Activated naive CD4-positive, alpha-beta T cell treated with anti-CD3 and anti-CD28 coated beads, Interleukin-2, amount 10 ng/mL, durations not matched to agents 7 days and 5 days (primary cell): Measurements from ENCODE around the gene ZNF768.
A peak's percentile ranks its signal among the peaks of the same experiment; 100 is the strongest.

Experiments
- CTCF ChIA-PET: fragments of 350-600 bp; sonication (Branson Sonifier 250); formaldehyde crosslinking; loops from one replicate; lab custom pipeline; 2021; ENCODE audit warnings: antibody characterized with exemption; lab: Charles Lee
- DNase-seq: peaks from one replicate; pipeline ENCODE4 v3.0.0-alpha.2; 2020
- H3K27ac Mint-ChIP-seq: one replicate; pipeline ENCODE4 v1.8.0; 2021; ENCODE audit warnings: mild to moderate bottlenecking, moderate library complexity, mixed read lengths
- H3K27me3 Mint-ChIP-seq: one replicate; pipeline ENCODE4 v1.8.0; 2021; ENCODE audit warnings: mild to moderate bottlenecking, mixed read lengths
- H3K36me3 Mint-ChIP-seq: one replicate; pipeline ENCODE4 v1.8.0; 2021; ENCODE audit warnings: mixed read lengths
- H3K4me1 Mint-ChIP-seq: one replicate; pipeline ENCODE4 v1.8.0; 2021; ENCODE audit warnings: mixed read lengths
- H3K4me3 Mint-ChIP-seq: one replicate; pipeline ENCODE4 v1.8.0; 2021; ENCODE audit warnings: mild to moderate bottlenecking, moderate library complexity, mixed read lengths
- H3K9me3 Mint-ChIP-seq: one replicate; pipeline ENCODE4 v1.8.0; 2021; ENCODE audit warnings: mixed read lengths

The ZNF768 gene

GRCh38 chr16:30526137-30526822 lies at the start of gene ZNF768:
Gene ZNF768 (minus strand): TSS chr16:30526566. CDS start chr16:30526413, 153 bp downstream.
- Mint-ChIP-seq H3K27me3 (peaks cover 14% of the 10 kb centered on the region), H3K27ac (peak within 1 kb of the TSS; percentile 82), H3K36me3 (peaks cover 14% of the 10 kb centered on the region), H3K9me3 (no peaks in the 10 kb centered on the region), H3K4me1 (peaks cover 41% of the 10 kb centered on the region), H3K4me3 (peak within 1 kb of the TSS; percentile 82)
- CTCF ChIA-PET: interaction anchor here (0.9 to 1.0 kb wide), 2 partner anchors 9 to 97 kb away, joined by 3 to 5 read pairs; partner anchors contain the start of gene DCTPP1
- DNase-seq: peak; percentile 66

GRCh38 chr16:30574678-30575077 lies 48.3 kb upstream of the ZNF768 start:
- Mint-ChIP-seq H3K4me3 (no peak overlapping the region), H3K27me3 (no peaks in the 10 kb centered on the region), H3K9me3 (no peaks in the 10 kb centered on the region), H3K4me1 (peaks cover 32% of the 10 kb centered on the region), H3K36me3 (peaks cover 23% of the 10 kb centered on the region), H3K27ac (no peak overlapping the region)
- CTCF ChIA-PET: interaction anchor here (0.7 kb wide), 1 partner anchor 19 kb away, joined by 4 read pairs; no protein-coding TSS in a partner anchor
- no peak for DNase-seq

- CTCF ChIA-PET: interaction anchor here (0.7 to 2.9 kb wide), 11 partner anchors 10 to 162 kb away, joined by 3 to 20 read pairs (median 5); partner anchors contain the start of genes DCTPP1, ZNF747 and ZNF764
- H3K4me3 Mint-ChIP-seq: peak within 1 kb of the TSS; percentile 86
- peak within 1 kb of the TSS; percentile 96 for H3K27ac Mint-ChIP-seq
- no peaks in the 10 kb centered on the region for H3K9me3 Mint-ChIP-seq
- H3K36me3 Mint-ChIP-seq: peaks cover 16% of the 10 kb centered on the region
- peak; percentile 98 for DNase-seq
- H3K27me3 Mint-ChIP-seq: no peaks in the 10 kb centered on the region
- peaks cover 58% of the 10 kb centered on the region for H3K4me1 Mint-ChIP-seq
Measured at GRCh38 chr16:30571445-30572322, 45.3 kb upstream of the ZNF768 start, which contains the start of gene ZNF688. Gene ZNF688 (minus strand): TSS chr16:30571714. CDS start chr16:30571629, 85 bp downstream.

- H3K4me3 Mint-ChIP-seq: peak overlapping the region; percentile 84
- peaks cover 16% of the 10 kb centered on the region for H3K36me3 Mint-ChIP-seq
- H3K9me3 Mint-ChIP-seq: no peaks in the 10 kb centered on the region
- DNase-seq: no peak
- CTCF ChIA-PET: interaction anchor here (0.7 to 2.9 kb wide), 5 partner anchors 12 to 45 kb away, joined by 3 to 20 read pairs (median 5); partner anchors contain the start of genes ZNF747 and ZNF764
- H3K27me3 Mint-ChIP-seq: peaks cover 4% of the 10 kb centered on the region
- peaks cover 62% of the 10 kb centered on the region for H3K4me1 Mint-ChIP-seq
- peak overlapping the region; percentile 92 for H3K27ac Mint-ChIP-seq
Measured at GRCh38 chr16:30570636-30571444, 44.5 kb upstream of the ZNF768 start.

GRCh38 chr16:30569746-30570635 lies 43.6 kb upstream of the ZNF768 start:
- H3K36me3 Mint-ChIP-seq: peaks cover 16% of the 10 kb centered on the region
- peak overlapping the region; percentile 84 for H3K4me3 Mint-ChIP-seq
- peak overlapping the region; percentile 99 for H3K27ac Mint-ChIP-seq
- peaks cover 59% of the 10 kb centered on the region for H3K4me1 Mint-ChIP-seq
- peaks cover 10% of the 10 kb centered on the region for H3K27me3 Mint-ChIP-seq
- no peak for DNase-seq
- no peaks in the 10 kb centered on the region for H3K9me3 Mint-ChIP-seq
- CTCF ChIA-PET: interaction anchor here (0.7 to 2.9 kb wide), 5 partner anchors 11 to 46 kb away, joined by 3 to 20 read pairs (median 5); partner anchors contain the start of genes ZNF747 and ZNF764

GRCh38 chr16:30569281-30569680 lies 42.9 kb upstream of the ZNF768 start:
- H3K27ac Mint-ChIP-seq: peak overlapping the region; percentile 99
- CTCF ChIA-PET: interaction anchor here (1.5 kb wide), 1 partner anchor 34 kb away, joined by 5 read pairs; no protein-coding TSS in a partner anchor
- H3K4me1 Mint-ChIP-seq: peaks cover 54% of the 10 kb centered on the region
- H3K27me3 Mint-ChIP-seq: peaks cover 10% of the 10 kb centered on the region
- peaks cover 12% of the 10 kb centered on the region for H3K36me3 Mint-ChIP-seq
- no peak overlapping the region for H3K4me3 Mint-ChIP-seq
- no peak for DNase-seq
- no peaks in the 10 kb centered on the region for H3K9me3 Mint-ChIP-seq

GRCh38 chr16:30567991-30568638 lies 41.7 kb upstream of the ZNF768 start:
- peak overlapping the region; percentile 70 for H3K4me3 Mint-ChIP-seq
- peak; percentile 72 for DNase-seq
- H3K9me3 Mint-ChIP-seq: no peaks in the 10 kb centered on the region
- peaks cover 10% of the 10 kb centered on the region for H3K36me3 Mint-ChIP-seq
- H3K4me1 Mint-ChIP-seq: peaks cover 49% of the 10 kb centered on the region
- CTCF ChIA-PET: interaction anchor here (1.1 to 2.1 kb wide), 3 partner anchors 10 to 32 kb away, joined by 5 to 7 read pairs (median 6); partner anchors contain the start of gene ZNF764
- H3K27ac Mint-ChIP-seq: peak overlapping the region; percentile 99
- H3K27me3 Mint-ChIP-seq: peaks cover 10% of the 10 kb centered on the region

- peaks cover 51% of the 10 kb centered on the region for H3K4me1 Mint-ChIP-seq
- peaks cover 9% of the 10 kb centered on the region for H3K36me3 Mint-ChIP-seq
- peaks cover 10% of the 10 kb centered on the region for H3K27me3 Mint-ChIP-seq
- DNase-seq: peak; percentile 29
- CTCF ChIA-PET: interaction anchor here (0.6 to 2.1 kb wide), 2 partner anchors 9 to 63 kb away, joined by 3 to 7 read pairs; partner anchors contain the start of gene ZNF764
- H3K27ac Mint-ChIP-seq: peak overlapping the region; percentile 99
- H3K9me3 Mint-ChIP-seq: no peaks in the 10 kb centered on the region
- H3K4me3 Mint-ChIP-seq: no peak overlapping the region
Measured at GRCh38 chr16:30567160-30567990, 41.0 kb upstream of the ZNF768 start.

- Mint-ChIP-seq H3K36me3 (peaks cover 5% of the 10 kb centered on the region), H3K4me1 (peaks cover 51% of the 10 kb centered on the region), H3K9me3 (no peaks in the 10 kb centered on the region), H3K27me3 (peaks cover 11% of the 10 kb centered on the region), H3K27ac (peak overlapping the region; percentile 72), H3K4me3 (no peak overlapping the region)
- CTCF ChIA-PET: interaction anchor here (1.3 to 2.3 kb wide), 3 partner anchors 8 to 39 kb away, joined by 3 to 9 read pairs (median 7); partner anchors contain the start of genes ZNF747 and ZNF764
- DNase-seq: no peak
Measured at GRCh38 chr16:30566531-30566930, 40.2 kb upstream of the ZNF768 start.

GRCh38 chr16:30565984-30566383 lies 39.6 kb upstream of the ZNF768 start:
- CTCF ChIA-PET: interaction anchor here (1.3 to 2.3 kb wide), 2 partner anchors 31 to 39 kb away, joined by 3 to 9 read pairs; partner anchors contain the start of gene ZNF747
- no peak for DNase-seq
- H3K27ac Mint-ChIP-seq: peak overlapping the region; percentile 72

GRCh38 chr16:30565526-30565925 lies 39.2 kb upstream of the ZNF768 start:
- CTCF ChIA-PET: interaction anchor here (0.8 to 2.3 kb wide), 3 partner anchors 11 to 38 kb away, joined by 3 to 9 read pairs (median 4); partner anchors contain the start of gene ZNF747
- peaks cover 53% of the 10 kb centered on the region for H3K4me1 Mint-ChIP-seq
- H3K4me3 Mint-ChIP-seq: no peak overlapping the region
- no peak for DNase-seq
- no peak overlapping the region for H3K27ac Mint-ChIP-seq
- no peaks in the 10 kb centered on the region for H3K9me3 Mint-ChIP-seq
- peaks cover 18% of the 10 kb centered on the region for H3K27me3 Mint-ChIP-seq
- H3K36me3 Mint-ChIP-seq: no peaks in the 10 kb centered on the region

More at GRCh38 chr16:30565984-30566383, 39.6 kb upstream of the ZNF768 start:
- Mint-ChIP-seq H3K36me3 (peaks cover 2% of the 10 kb centered on the region), H3K4me3 (no peak overlapping the region), H3K27me3 (peaks cover 17% of the 10 kb centered on the region), H3K4me1 (peaks cover 53% of the 10 kb centered on the region), H3K9me3 (no peaks in the 10 kb centered on the region)
